Anterior cingulate cortex (tissue), 58 donors: ENCODE measurements around the gene LAMP1.
"Not testable (repeated sequence)": the region's sequence is repeated elsewhere in the genome, so short reads cannot be mapped to it uniquely, and the experiment has no call there.

ENCODE experiments used
- DNase-seq, 58 donors: peaks; one replicate each; lab custom pipeline; 2025; lab: John Stamatoyannopoulos, UW

Gene LAMP1, protein sequence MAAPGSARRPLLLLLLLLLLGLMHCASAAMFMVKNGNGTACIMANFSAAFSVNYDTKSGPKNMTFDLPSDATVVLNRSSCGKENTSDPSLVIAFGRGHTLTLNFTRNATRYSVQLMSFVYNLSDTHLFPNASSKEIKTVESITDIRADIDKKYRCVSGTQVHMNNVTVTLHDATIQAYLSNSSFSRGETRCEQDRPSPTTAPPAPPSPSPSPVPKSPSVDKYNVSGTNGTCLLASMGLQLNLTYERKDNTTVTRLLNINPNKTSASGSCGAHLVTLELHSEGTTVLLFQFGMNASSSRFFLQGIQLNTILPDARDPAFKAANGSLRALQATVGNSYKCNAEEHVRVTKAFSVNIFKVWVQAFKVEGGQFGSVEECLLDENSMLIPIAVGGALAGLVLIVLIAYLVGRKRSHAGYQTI

DNA sequence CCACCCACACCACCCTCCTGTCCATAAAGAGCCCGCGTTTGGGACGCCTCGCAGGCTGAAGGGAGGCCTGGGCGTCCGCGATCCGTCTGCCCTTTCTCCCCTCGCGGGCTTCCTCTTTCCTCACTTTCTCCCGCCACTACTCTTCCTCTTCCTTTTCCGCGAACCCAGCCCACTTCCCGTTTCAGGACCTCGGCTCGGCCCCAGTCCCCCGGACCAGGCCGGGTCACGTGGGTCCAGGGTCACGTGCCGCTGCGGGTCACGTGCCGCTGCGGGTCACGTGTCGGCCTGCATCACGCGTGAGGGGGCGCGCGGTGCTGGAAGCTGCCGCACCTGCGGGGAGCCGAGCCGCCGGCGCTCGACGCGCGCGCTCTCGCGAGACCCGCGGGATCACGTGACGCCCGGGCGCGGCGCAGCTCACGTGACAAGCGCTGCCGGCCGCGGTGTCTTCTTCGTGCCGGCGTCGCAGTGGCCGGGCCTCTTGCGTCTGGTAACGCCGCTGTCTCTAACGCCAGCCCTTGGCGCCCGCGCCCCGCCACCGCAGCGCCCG is at the start of gene LAMP1:
LAMP1 (plus strand) TSS at position 417 of the 547 bp plus-strand sequence. CDS start 196 bp downstream, outside the sequence.
- peak; percentile 65 to 99 (median 94) for DNase-seq

DNA sequence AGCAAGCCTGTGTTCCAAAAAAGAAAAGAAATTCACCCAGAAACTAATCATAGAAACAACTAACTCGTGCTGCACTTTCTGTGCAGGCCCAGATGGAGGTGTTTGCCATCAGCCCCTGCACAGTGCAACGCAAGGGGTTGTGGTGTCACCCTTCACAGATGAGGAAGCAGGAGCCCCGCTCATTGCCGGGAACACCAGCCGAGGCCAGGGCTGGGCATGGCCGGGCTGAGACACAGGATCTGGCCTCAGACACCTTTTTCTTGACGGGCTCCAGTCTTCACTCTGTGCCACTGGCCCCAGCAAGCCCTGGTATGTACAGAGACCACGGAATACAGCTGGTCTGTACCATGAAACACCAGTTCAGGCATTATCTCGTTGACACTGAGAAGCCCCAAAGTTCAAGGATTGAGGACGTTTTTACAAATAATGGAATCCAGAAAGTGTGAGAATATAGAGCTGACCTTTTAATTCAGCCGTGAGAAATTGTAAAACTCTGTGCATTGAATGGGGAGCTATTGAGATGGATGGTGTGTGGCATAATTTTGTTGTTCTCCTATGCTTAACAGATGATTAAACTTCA is 44.4 kb upstream of the LAMP1 start:
- DNase-seq = no peak

DNA sequence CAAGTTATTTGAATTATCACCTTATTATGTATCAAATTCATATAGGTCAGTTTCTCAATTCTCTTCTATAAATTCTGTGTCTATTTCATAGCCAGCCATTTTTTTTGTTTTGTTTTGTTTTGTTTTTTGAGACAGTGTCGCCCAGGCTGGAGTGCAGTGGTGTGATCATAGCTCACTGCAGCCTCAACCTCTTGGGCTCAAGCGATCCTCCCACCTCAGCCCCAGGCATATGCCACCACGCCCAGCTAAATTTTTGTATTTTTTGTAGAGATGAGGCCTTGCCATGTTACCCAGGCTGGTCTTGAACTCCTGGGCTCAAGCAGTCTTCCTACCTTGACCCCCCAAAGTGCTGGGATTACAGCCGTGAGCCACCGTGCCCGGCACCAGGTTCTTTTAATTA is 39.1 kb upstream of the LAMP1 start:
- not testable (repeated sequence) for DNase-seq

DNA sequence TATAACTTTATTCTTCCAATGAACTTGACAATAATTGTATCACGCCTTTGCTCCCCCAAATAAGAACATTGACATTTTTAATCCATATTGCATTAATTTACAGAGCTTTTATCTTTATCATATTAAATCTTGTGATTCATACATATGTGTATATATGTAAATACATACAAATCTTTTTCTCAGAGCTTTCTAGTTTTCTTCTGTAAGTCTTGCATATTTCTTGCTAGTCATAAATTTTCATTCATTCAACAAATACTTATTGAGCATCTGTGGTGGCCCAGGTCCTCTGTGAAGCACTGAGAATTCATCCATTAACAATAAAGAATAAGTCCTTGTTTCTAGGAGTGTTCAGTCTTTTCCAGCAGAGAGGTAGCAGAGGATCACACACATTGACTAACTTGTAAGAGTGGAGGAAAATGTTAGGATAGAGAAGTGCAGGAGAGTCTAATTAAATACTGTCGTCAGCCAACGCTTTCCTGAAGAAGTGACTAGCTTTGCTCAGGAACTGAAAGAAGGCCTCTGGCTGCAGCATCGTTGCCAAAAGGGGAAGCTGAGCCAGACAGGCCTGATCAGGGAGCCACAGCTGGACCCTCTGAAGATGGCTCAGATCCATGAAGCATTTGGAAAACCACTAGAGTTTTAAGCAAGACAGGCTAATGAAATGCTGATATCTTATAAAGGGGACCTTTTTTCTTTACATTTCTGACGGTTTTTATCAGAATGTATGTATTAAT is 38.6 kb upstream of the LAMP1 start:
- no peak for DNase-seq

DNA sequence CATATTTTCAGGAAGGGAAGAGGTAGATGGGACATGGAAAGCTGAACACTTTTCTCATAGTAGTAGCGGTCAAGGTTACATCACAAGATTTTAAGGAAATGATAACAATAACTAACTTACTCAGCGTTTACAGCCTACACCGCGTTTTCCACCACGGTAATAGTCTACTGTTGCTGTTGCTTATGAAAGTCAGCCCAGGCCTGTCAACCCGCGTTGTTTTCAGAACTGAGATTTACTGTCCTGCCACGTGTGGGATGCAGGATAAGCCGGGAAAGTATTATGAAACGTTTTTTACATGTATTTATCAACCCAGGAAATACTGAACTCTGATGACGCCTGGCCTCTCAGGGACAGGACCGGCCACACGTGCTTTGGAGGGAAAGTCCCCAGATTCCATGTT is 36.0 kb upstream of the LAMP1 start:
- no peak for DNase-seq

DNA sequence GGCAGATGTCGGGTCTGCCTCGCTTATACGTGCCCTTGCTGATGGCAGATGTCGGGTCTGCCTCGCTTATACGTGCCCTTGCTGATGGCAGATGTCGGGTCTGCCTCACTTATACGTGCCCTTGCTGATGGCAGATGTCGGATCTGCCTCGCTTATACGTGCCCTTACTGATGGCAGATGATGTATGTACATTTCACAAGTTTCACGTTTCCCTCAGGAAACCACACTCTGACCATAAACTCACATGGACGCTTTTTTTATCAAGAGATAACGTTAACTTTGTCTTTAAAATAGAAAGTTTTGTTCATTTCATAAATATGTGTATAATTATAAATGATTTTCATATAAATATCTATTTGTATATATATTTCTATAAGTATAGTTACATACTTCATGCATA is 34.0 kb upstream of the LAMP1 start:
- DNase-seq = not testable (repeated sequence)

DNA sequence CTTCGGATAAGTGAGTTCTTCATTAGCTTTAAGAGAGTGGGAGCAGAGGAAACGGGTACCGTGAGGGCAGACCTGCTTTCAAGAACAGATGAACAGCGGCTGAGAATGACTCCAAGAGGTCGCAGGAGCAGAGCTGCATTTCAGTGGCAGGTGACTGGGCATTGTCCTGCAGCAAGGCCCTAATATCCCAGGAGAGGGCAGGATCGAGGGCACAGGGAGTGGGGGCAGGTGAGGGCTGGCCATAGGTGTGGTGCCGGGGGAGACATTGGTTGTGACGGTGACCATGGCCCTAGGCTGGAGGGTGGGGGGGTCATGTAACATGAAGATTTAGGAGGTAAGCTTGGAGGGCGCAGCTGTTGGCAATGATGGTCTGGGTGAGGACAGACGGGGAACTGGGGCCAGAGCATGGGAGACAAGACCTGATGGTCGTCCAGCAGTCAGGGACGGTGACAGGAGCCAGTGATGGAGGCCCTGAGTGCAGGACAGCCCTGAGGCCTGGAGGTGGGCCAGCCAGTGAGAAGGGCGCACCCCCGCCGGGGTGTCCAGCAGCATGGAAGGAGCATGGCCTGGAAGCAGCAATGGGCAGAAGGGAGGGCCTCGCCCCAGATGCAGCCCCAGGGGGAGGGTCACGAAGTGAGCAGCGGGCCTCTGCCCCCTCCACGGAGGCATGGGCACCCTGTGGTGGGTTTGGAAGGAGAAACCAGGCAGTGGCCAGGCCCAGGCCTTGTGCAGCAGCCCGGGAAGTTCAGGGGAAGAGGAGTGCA is 29.2 kb upstream of the LAMP1 start:
- no peak for DNase-seq

DNA sequence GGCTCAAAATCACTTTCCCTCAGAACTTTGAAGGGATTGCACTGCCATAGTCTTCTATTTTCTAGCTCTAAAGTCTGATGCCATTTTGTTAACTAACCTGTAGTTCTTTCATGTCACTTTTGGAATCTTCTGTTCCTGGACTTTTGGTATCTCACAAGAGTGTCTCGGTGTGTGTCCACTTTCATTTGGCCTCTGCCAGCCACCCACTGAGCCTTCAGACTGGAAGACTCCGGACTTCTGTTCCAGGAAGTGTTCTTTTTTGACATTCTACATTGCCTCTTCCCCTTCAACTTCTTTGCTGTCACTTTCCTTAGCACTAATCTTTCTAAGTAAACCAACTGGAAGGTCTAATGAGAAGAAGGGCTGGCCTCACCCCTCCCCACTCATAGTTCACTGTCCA is 25.0 kb upstream of the LAMP1 start:
- no peak for DNase-seq

DNA sequence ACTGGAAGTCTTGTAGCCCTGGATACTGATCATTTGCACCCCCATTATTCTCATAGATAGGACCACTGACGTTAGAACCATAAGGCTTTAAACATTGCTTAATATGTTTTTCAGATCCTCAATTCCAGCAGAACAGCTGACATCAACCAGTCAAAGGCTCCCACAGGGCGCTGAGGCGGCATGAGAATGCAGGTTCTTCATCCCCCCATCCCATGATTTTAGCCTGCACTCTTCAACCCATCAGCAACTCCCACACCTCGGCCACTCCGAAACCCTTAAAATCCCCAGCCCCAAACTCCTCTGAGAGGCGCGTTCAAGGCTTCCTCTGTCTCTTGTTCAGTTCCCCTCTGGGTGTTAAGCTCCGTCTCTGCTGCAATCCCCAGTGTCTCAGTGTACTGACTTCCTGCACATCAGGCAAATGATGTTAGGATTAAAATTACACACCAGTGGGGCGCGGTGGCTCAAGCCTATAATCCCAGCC is 24.3 kb upstream of the LAMP1 start:
- no peak for DNase-seq

DNA sequence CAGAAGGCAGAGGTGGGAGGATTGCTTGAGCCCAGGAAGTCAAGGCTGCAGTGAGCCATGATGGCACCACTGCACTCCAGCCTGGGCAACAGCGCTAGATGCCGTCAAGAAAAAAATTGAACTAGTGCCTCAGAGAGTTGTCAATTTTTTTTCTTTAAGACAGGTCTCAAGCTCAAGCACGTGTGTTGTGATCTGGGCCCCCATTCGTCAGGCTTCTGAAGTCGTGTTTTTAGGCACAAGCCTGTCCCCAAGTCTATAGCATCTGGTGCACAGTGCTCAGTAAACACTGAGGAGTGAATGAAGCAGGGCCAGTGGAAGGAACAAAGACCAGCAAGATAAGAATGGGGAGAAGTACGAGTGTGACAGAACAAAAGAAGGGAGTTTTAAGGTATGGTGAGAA is 23.7 kb upstream of the LAMP1 start:
- DNase-seq = no peak

DNA sequence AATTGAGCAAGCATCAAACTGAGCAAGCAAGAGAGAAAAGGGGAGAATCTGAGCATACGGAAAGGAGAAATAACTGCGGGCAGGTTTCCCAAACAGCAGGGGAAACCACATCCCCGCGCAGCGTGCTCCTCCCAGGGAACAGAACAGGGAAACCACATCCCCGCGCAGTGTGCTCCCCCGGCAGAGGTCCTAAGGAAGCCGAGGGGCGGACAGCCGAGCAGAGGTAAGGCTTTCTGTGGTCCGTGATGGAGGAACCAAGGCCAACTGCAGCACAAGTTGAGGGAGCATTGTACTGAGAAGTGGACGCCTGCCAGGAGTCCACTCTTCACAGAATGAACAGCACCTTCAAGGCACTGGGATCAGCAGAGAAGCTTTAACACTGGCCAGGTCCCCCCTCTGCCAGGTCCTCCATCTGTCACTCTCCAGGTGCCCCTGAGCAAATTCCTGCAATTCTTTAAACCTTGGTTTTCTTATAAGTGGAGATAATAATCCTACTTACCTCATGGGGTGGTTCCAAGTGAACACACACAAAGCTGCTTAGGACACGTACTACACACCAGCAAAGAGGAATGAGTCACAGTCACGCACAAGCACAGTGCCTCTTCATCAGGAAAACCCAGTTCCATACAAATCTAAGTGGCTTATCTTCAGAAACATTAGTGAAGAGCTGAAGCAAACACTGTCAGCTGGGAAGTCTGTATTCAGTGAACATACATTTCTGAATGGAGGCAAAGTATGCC is 23.0 kb upstream of the LAMP1 start:
- DNase-seq = peak in 2 of 58 donors; percentile 2 to 27

DNA sequence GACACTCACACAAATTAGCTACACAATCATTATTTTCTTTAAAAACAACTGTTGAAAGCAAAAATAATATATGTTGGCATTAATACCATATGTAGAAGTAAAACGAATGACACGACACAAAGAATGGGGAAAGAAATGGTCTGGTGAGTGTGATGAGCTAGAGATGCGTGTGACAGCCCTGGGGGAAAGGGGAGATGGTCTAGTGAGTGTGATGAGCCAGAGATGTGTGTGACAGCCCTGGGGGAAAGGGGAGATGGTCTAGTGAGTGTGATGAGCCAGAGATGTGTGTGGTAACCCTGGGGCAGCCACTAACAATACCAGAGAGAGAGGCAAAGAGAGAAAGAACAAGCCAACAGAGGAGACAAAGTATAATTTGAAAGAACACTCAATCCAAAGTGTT is 22.3 kb upstream of the LAMP1 start:
- DNase-seq = no peak

DNA sequence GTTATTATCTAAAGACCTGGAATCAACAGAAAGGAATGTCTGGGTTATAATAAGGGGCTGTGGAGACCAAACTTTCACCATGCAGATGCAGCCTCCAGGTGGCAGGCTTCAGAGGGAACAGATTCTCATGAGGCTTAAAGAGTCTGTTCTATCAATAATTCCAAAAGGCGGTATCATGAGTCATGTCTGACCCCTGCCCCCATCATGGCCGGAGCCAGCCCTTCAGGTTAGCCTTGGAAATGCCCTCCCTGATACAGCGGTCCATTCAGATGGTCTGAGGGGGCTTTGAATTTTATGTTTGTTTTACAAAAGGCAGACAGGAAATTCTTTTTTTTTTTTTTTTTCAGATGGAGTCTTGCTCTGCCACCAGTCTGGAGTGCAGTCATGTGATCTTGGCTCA is 21.7 kb upstream of the LAMP1 start:
- peak in 5 of 58 donors; percentile 11 to 29 (median 15) for DNase-seq

DNA sequence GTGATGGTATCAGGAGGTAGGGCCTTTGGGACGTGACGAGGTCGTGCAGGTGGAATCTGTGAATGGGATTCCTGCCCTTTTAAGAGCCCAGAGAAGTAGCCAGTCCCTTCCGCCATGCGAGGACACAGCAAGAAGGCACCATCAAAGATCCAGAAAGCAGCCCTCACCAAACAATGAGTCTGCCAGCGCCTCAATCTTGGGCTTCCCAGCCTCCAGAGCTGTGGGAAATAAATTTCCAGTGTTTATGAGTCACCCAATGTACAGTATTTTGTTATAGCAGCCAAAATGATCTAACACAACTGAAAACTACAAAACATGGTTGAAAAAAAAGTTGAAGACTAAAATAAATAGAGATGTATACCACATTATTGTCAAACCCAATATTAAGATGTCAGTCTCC is 16.9 kb upstream of the LAMP1 start:
- no peak for DNase-seq

DNA sequence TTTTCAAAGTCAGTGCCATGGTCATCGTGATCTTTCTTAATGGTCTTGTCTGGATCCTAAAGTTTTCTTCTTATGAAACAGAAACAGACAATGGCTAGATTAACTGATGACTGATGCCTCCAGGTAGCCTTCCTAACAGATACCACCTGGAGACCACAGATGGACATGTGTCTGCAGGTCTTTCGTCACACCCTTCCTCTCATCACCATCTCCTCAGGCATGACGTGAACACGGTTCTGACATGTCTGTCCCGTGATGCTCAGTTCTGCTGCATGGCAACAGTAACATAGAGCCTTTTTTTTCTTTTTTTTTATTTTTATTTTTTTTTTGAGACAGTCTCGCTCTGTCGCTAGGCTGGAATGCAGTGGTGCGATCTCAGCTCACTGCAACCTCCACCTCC is 13.1 kb upstream of the LAMP1 start:
- no peak for DNase-seq

DNA sequence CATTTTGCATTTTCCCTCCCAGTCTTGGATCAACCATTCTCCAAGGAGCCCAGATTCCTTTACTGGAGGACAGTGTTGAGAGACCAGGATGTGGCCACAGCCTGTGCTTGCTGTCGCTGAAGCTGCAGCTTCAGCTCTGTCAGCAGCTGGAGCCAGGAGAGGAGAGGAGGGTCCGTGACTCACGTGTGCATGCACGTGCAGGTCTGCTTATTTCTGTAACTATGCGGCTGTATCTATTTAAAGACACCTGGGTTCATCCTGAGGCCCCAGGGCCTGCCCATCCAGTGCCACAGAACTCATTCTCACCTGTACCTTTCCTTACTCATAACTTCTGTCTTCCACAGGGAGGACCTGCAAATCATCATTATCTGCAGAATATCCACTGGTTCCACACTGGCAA is 8.2 kb upstream of the LAMP1 start:
- no peak for DNase-seq

DNA sequence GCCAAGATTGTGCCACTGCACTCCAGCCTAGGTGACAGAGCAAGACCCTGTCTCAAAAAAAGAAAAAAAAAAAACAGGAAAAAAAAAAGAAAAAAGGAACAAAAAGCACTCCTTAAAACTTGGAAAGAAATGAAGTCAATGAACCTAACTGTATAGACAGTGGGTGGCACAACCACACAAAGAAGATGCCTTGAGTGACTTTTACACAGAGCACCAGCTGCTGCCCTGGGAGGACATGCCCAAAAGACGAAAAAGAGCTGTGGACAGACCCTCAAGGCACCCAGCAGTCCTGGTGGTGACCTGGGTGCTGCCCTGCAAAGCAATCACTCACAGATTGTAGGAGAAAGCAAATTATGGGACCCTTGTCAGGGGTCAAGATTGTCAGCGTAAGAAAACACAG is 5.9 kb upstream of the LAMP1 start:
- no peak for DNase-seq

DNA sequence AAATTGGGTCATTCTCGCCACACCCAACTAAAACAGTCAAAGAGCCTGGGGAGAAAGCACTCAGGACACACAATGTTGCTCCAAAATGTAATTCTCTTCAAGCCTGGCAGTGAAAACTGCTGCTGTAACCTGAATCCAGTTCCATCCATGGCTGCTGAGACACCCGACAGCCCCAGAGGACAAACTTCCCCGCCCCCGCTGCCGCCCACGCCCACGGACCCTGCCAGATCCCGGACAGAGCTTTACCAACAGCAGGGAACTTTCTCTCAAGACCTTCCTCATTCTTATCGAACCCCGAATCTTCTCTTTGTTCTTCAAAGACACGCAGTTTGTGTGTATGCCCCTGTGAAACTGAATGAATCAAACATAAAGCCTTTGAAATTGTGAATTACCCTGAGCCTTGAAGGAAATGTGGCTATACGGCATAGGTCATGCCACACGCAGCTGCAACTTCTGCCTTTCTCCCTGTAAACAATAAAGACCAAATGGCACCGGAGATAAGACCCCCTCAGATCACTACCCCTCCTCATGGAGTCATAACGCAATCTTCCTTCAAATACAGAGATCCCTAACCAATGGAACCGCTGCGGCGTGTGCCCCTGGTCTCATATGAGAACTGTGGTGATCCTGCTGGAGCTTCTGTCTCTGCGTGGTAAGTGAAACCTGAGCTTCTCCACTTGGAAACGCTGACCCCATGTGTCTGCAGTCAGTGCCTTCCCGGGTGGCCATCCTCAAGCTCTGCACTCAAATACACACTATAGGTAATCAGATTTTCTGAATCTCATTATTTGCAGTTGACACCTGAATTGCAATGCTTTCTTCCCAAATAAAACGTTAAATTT is 4.8 kb upstream of the LAMP1 start:
- DNase-seq = peak in 2 of 58 donors; percentile 19 to 31

DNA sequence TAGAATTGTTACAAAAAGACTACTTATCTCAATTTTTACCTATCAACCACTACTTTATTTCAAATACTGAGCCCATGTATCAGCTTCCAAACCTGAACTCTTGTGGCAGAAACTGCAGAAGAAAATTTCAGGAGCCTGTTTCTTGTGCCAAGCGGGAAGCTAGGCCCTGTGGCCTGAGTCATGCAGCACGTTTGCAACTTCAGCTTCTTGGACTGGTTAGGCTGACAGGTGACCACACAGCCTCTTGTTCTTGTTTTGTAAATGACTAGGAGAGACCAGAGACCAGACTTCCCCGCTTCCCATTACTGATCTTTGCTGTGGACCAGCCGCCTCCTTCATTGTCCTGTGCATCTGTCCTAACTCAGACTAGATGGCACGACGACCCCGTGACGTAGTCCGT is 3.4 kb upstream of the LAMP1 start:
- DNase-seq = no peak
